Mucosa of descending colon (tissue), 3 donors: ENCODE data around the gene GALNT13. TPM values are rescaled to one million over a fixed set of nuclear protein-coding genes. Genes with fewer than 3 reads are reported as not detected.

ENCODE experiments used
- ATAC-seq: fragments of 200-7000 bp; cut with Tn5 transposase; one replicate; pipeline ENCODE4 v1.9.1; 2020; ENCODE audit warnings: mild to moderate bottlenecking, moderate library complexity
- DNase-seq, 3 donors: peaks; one replicate each; pipeline ENCODE4 v3.0.0-alpha.2; 2020
- H3K36me3 ChIP-seq: fragments of 200-600 bp; one replicate; pipeline ENCODE4 v1.8.0; 2021; ENCODE audit warnings: low read depth, mild to moderate bottlenecking
- H3K4me1 ChIP-seq: fragments of 200-600 bp; one replicate; pipeline ENCODE4 v1.8.0; 2021; ENCODE audit warnings: low read depth, mild to moderate bottlenecking
- H3K4me3 ChIP-seq: fragments of 200-600 bp; one replicate; pipeline ENCODE4 v1.8.0; 2021; ENCODE audit warnings: mild to moderate bottlenecking
- H3K9me3 ChIP-seq: fragments of 200-600 bp; one replicate; pipeline ENCODE4 v1.8.0; 2021; ENCODE audit warnings: mild to moderate bottlenecking
- CTCF ChIP-seq: fragments of 200-600 bp; IDR thresholded peaks from one replicate; pipeline ENCODE4 v1.8.0; 2022; ENCODE audit warnings: antibody characterized with exemption, mild to moderate bottlenecking
- intact Hi-C, 2 donors: fragments of 100-400 bp; cut with DNase I in 1 of 2; cut with micrococcal nuclease in 1 of 2; formaldehyde crosslinking; loops; one replicate each; pipeline versions ENCODE4 v1.11.0 to v1.11.1; 2022; cut with DNase I, micrococcal nuclease
- total RNA-seq, 3 donors: library from RNA; stranded (reverse); fragmentation: NEBNext Ultra II Directional in 2 of 3; extraction: Animal tissue kit (Norgen Biotek cat#: 25700) in 2 of 3; gene quantifications; one replicate each; pipeline versions ENCODE4 v1.2.1 to v1.2.4, GENCODE V29; 2021 to 2023
- donor health status: DM: no; HTN: no; CAD: no; lungs with moderate emphysema.
- donor health status: DM: no; HTN: no; CAD: no.
- donor health status: DM: no; HTN: yes; CAD: no.

Gene GALNT13
- total RNA-seq, 3 donors from 2014 or later: 0.23 to 1.5 (median 1.0) TPM

GRCh38 chr2:154497019-154497418 lies 625.3 kb downstream of the GALNT13 start:
- no peak overlapping the region for H3K4me3 ChIP-seq
- H3K36me3 ChIP-seq: no peaks in the 10 kb centered on the region
- intact Hi-C loops: no loop called here
- H3K9me3 ChIP-seq: no peaks in the 10 kb centered on the region
- no peak for TF ChIP-seq CTCF
- DNase-seq (no peak), ATAC-seq (no peak)
- no peaks in the 10 kb centered on the region for H3K4me1 ChIP-seq
